Activated T-cell treated with anti-CD3 and anti-CD28 coated beads for 24 hours (primary cell): ENCODE results near the gene TANC2.

Experiments
- DNase-seq: peaks from one replicate; pipeline ENCODE4 v3.0.0-alpha.2; 2020; ENCODE audit warnings: low read depth

Gene TANC2

DNA sequence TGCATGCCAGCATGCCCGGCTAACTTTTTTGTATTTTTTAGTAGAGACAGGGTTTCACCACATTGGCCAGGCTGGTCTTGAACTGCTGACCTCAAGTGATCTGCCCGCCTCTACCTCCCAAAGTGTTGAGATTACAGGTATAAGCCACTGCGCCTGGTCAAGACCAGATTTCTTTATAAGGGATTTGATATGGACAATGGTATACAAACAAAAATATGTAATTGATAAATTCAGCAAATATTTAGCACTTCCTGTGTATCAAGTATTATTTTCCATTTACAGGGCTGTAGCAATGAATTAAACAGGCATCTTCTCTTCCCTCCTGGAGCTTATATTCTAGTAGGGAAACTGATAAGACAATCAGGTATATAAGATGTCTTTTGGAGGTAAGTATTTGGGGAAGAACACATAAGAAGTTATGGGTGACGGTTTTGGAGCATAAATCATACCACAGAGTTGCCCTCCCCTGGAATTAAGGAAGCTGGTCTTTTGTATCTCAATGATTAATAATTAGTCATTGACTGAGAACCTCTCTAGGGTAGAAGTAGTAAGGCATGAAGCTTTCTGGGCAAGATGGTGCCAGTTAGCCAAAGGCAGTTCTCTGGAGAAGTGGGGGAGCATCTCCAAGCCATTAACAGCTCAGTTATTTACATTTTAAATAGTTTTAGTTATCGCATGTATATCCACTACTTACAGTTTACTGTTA, 35.8 kb downstream of the TANC2 start:
- DNase-seq, result no peak

DNA sequence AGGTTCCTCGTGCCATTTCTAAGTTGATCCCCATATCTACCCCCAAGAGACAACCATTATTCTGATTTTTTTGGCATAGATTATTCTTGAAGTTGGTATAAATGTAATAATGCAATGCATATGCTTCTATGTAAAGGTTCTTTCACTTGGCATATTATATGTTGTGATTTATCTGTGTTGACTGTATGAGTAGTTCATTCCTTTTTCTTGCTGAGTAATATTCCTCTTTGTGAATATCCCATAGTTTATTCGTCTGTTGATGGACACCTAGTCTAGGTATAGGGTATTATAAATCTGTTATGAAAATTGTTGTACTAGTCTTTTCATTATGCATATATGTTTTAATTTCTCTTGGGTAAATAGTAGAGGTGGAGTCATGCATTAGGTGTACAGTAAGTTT, 36.6 kb downstream of the TANC2 start:
- no peak for DNase-seq

DNA sequence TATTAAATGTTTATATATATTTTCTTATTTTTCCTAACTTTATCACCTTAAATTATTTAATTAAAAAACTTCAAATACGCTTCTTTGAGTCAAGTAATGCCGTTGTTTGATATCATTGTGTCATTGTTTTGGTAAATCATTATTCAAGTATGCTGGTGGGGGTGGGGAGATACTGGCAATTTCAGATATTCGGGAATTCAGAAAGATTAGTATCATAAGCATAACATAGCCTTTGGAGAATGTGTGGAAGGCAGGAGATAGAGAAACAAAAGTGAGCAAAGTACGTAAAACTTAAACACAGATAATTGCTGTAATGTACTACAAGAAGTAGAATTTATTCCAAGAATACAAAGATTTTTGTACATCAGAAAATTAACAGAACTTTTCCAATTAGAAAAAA, 49.8 kb downstream of the TANC2 start:
- DNase-seq, result no peak
